Measurements from ENCODE around the gene ACTR2. TPM values are rescaled to one million over a fixed set of nuclear protein-coding genes. Genes with fewer than 3 reads are reported as not detected.
A peak's percentile ranks its signal among the peaks of the same experiment; 100 is the strongest.

ACTR2 gene
- total and polyA plus RNA-seq, 9 of the 15 experiments (the other 6 are each of a cell fraction or from before 2014, with no cell fraction given): 47.3 to 239 (median 108) TPM

DNA sequence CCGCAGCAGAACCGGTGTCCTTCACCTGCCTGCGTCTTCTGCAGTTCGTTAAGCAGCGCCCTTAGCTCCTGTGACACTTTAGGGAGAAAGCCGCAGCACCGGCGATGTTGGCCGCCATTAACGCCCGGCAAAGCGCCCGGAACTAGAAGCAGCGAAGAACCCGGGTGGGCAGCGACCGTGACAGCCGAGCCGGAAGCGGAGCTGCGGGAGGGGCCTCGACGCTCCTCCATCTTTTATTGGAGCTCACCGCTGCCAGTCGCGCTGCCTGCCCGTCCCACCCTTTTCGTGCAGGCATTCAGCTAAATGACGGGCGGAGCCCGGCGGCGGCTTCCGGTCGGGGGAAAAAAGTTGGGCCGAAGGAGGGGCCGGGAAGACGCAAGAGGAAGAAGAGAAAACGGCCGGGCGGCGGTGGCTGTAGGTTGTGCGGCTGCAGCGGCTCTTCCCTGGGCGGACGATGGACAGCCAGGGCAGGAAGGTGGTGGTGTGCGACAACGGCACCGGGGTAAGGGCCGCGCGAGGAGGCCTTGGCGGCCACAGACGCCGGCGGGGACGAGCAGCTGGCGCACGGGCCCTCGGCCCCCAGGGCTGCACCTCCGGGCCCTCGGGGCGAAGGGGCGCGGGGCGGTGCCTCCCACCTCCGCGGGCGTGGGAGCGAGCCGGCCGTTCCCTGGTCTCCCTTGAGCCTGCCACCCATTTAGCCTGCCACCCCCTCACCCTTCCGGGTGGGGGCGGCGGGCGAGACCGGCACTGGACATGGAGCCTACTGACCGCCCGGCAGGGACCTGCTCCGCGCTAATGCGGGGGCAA is at the start of gene ACTR2 (continued):
- TF ChIP-seq TEAD1 (CRISPR knock-in tag; IDR thresholded peaks at IDR 0.05) (0 out of 4 replicates have a peak, but pooled peaks of 1 of the 2 experiments have one; percentile 23), PHB2 (IDR thresholded peaks at IDR 0.05; ENCODE audit: low read depth) (no peak), GTF2A2 (tag; IDR thresholded peaks at IDR 0.05) (peak; percentile 24; the same call in 1 of the 2 replicates), ZNF586 (CRISPR knock-in tag; conservative IDR thresholded peaks at IDR 0.05) (no peak), ZBTB8A (IDR thresholded peaks at IDR 0.05; ENCODE audit: partially characterized antibody) (no peak), USF1 (CRISPR knock-in tag; IDR thresholded peaks at IDR 0.05) (no peak), EWSR1 (IDR thresholded peaks at IDR 0.05; ENCODE audit: borderline replicate concordance, low read depth, partially characterized antibody) (no peak), GABPB1 (CRISPR knock-in tag; IDR thresholded peaks at IDR 0.05) (peak; percentile 95), STAT5B (CRISPR knock-in tag; IDR thresholded peaks at IDR 0.05) (no peak), L3MBTL2 (IDR thresholded peaks at IDR 0.05) (no peak), ATF1 (CRISPR knock-in tag; IDR thresholded peaks at IDR 0.05) (no peak), ATF1 (tag; IDR thresholded peaks at IDR 0.05) (peak; percentile 81), ZNF830 (CRISPR knock-in tag; IDR thresholded peaks at IDR 0.05) (peak; percentile 87; the same call in 1 of the 2 replicates), HDAC2 (IDR thresholded peaks at IDR 0.05) (peak; percentile 61; the same call in 1 of the 2 replicates), SMARCA5 (IDR thresholded peaks at IDR 0.05) (no peak), MYBL2 (IDR thresholded peaks at IDR 0.05; ENCODE audit: low read depth) (no peak), MYBL2 (CRISPR knock-in tag; IDR thresholded peaks at IDR 0.05; ENCODE audit: borderline replicate concordance) (no peak), SAP30 (IDR thresholded peaks at IDR 0.05; ENCODE audit: borderline replicate concordance, insufficient read depth, low read depth, low read length, poor library complexity, severe bottlenecking) (no peak), PTBP1 (IDR thresholded peaks at IDR 0.05; ENCODE audit: low read depth, low read length) (no peak), NFIX (CRISPR knock-in tag; IDR thresholded peaks at IDR 0.05; ENCODE audit: low read depth) (no peak), SETDB1 (IDR thresholded peaks at IDR 0.05; ENCODE audit: low read length) (no peak), TFAP4 (CRISPR knock-in tag; IDR thresholded peaks at IDR 0.05; ENCODE audit: borderline replicate concordance) (peak; percentile 53; the same call in 1 of the 2 replicates), NCOA2 (IDR thresholded peaks at IDR 0.05; ENCODE audit: partially characterized antibody in 2 of 2) (no peak)
- TF ChIP-seq, protein P1, sequence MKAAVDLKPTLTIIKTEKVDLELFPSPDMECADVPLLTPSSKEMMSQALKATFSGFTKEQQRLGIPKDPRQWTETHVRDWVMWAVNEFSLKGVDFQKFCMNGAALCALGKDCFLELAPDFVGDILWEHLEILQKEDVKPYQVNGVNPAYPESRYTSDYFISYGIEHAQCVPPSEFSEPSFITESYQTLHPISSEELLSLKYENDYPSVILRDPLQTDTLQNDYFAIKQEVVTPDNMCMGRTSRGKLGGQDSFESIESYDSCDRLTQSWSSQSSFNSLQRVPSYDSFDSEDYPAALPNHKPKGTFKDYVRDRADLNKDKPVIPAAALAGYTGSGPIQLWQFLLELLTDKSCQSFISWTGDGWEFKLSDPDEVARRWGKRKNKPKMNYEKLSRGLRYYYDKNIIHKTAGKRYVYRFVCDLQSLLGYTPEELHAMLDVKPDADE (conservative IDR thresholded peaks at IDR 0.05; ENCODE audit: control insufficient read depth, low read depth, low read length): 0 out of 2 replicates have a peak, but pooled peaks have one; percentile 50
- TF ChIP-seq, protein P2, sequence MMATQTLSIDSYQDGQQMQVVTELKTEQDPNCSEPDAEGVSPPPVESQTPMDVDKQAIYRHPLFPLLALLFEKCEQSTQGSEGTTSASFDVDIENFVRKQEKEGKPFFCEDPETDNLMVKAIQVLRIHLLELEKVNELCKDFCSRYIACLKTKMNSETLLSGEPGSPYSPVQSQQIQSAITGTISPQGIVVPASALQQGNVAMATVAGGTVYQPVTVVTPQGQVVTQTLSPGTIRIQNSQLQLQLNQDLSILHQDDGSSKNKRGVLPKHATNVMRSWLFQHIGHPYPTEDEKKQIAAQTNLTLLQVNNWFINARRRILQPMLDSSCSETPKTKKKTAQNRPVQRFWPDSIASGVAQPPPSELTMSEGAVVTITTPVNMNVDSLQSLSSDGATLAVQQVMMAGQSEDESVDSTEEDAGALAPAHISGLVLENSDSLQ (IDR thresholded peaks at IDR 0.05): peak; percentile 99

All from K562 (cell line).